ELR (cell line): ENCODE results near the gene MFSD12.

Experiments
- DNase-seq: peaks from one replicate; pipeline ENCODE4 v3.0.0-alpha.2; 2015; ENCODE audit warnings: low read depth

The MFSD12 gene

DNA sequence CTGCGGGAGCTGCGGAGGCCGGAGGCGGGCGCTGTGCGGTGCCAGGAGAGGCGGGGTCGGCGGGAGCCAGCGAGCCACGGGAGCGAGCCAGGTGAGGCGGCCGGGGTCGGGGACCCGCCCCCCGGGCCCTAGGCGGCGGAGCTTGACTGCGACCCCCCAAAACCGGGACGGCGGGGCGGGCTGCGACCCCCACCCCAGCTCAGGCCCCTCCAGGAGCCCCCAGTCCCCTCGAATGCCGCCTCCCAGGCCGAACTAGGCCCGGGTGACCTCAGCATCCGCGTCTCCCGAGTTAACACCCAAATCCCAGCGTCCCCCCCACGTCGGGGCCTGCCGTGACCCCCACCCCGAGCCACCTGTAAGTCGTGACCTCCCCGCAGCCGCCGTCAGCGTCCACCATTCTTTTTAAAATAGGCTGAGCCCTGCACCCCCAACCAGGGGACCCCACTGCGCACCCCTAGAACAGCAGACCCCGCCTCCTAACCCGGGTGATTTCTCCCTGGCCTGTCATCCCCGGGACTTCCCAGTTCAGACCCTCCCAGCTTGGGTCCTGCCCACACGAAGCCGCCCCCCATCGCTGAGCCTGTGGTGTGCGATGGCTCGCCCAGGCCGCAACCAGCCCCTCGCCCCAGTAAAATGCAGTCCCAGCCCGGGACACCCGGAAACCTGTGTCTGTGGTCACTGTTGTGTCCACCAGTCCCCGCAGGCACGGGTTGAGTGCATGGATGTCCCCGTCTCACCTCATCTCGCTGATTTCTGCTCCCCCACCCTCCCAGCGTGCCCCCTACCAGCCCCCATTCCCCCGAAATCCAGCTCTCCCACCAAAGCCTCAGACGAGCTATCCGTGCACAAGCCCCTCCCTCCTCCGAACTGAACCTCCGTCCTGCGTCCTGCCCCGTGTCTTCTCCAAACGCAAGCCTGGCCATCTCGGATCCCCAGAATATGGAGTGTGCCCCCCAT lies 50.7 kb downstream of the MFSD12 start:
- peak; percentile 52 for DNase-seq

DNA sequence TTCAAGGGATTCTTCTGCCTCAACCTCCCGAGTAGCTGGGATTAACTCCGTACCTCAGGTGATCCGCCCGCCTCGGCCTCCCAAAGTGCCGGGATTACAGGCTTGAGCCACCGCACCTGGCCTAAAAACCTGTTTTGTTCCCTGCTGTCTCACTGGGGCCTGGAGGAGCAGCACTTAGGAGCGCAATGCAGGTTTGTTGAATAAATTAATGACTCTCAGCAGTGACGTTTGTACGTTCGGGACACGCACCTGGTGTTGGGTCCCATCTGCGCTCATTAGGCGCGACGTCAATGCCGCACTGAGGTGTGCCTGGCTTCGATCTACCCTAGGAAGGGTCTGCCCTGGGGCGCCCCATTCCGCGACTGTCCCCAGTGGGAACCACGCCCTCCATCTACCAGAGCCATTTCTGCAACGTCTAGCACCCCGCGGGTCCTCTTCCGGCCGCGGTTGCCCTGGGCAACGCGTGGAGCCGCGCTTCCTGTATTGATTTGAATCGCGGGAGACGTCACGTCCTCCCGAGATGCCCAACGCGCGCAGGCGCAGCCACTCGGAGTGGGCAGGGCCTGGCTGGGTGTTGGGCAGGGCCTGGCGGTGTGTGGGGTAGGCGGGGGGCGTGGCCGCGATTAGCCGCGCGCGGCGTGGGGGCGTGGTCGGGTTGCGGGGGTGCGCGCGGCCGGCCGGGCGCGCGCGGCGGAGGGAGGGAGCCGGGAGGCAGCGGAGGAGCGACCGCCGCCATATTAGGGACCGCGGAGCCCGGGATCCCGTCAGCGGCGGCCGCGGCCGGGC lies 51.6 kb downstream of the MFSD12 start, which contains the start of gene FZR1:
Gene FZR1, plus strand, starts transcription at position 714 of the 786 bp plus-strand sequence. CDS start 16,679 bp downstream, outside the sequence.
- DNase-seq = peak; percentile 99

DNA sequence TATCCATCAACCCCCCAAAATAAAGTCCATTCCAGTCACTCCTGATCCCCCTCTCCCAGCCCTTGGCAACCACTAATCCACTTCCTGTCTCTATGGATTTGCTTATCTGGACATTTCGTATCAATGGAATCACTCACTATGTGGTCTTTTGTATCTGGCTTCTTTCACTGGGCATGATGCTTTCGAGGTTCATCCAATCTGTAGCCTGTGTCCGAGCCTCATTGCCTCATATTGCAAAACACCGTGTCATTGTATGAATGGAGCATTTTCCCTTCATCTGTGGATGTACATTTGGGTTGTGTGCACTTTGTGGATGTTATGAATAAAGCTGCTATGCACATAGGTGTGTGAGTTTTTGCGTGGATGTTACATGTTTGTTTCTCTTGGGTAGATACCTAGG lies 52.7 kb downstream of the MFSD12 start:
- peak; percentile 22 for DNase-seq

DNA sequence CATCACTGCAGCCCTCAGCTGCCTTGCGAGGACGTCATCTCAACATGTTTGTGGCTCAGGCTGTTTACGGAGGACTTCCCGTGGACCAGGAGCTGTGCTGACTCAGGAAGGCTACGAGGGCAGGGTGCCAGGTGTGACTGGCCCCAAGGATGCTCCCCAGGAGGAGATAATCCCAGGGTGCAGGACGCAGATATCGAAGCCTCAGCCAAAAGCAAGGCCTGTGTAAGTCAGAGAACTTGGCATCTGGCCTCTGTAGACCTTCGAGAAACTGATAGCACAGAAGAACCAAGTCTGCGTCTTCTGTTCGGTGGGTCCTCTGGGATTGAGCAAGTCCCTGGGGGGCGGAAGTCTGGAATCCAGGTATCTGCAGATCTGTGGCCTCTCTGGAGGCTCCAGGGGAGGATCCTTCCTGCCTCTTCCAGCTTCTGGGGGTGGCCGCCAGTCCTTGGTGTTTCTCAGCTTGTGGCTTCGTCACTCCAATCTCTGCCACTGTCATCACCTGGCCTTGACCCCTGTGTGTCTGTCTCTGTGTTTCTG lies 54.3 kb downstream of the MFSD12 start:
- DNase-seq = peak; percentile 68

DNA sequence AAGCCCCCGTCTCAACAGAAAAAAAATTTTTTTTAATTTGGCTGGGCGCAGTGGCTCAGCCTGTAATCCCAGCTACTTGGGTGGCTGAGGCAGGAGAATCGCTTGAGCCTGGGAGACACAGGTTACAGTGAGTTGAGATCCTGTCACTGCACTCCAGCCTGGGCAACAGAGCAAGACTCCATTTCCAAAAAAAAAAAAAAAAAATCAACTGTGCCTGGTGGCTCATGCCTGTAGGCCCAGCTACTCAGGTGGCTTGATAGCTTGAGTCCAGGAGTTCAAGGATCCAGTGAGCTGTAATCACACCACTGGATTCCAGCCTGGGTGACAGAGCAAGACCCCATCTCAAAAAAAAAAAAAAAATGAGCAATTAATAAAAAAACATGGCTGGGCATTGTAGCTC lies 55.6 kb downstream of the MFSD12 start:
- no peak for DNase-seq

DNA sequence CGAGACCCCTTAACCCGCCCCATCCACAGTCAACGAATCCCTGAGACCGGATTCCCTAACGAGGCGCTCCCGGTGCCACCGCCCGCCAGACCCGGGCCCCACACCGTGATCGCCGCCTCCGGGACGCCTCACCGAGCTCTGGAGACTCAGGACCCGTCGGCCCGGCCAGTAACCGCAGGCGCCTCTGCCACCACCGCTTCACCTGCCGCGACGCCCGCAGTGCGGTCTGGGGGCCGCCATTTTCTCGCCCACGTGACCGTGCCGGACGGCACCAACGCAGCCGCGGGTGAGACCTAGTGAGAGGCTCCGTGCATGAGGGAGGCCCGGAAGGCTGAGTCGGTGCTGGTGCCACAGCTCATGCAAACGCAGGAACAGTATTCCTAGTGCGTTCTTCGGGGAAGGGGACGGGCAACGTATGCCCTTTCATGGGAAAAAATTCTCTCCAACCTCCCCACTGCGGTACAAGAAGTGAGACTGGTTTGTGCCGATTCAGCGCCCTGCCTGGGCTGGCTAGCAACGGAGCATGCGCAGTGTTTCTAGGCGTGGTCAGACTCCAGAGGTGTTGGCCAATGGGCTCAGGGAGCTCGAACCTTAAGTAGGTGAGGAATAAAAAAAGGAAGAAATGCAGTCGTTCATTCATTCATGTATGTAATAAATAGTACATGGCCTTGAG lies 56.8 kb downstream of the MFSD12 start, which contains the start of gene DOHH:
Gene DOHH, minus strand, starts transcription at position 246 of the 673 bp plus-strand sequence. CDS start 3,860 bp downstream, outside the sequence.
- peak; percentile 97 for DNase-seq

DNA sequence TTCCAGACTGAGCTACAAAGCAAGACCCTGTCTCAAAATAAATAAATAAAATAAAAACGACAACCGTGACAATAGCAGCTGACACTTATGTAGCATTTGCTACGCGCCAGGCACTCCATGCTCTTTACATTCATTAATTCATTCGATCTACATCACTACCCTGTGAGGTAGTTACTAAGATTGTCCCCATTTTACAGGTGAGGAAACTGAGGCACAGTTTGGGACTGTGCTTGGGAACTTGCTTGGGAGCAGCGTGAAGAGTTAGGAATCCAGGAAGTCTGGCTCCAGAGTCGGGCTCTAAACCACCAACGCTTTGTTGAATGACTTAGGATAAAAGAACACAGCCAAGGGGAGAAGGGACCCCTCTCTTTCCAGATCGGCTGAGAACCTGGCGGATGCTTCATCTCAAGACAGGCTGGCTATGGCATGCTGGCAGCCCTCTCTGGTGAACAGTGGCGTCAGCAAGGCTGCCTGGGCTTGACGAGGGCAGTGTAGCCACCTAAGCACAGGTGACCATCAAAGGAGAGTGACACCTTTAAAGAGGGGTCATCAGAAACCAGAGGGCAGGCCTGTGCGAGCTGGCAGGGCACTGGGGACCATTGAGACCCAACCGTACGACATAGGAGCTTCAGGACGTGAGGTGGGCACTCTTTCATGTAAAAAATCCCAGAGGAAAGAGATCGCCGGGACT lies 57.5 kb downstream of the MFSD12 start:
- DNase-seq = peak; percentile 14

DNA sequence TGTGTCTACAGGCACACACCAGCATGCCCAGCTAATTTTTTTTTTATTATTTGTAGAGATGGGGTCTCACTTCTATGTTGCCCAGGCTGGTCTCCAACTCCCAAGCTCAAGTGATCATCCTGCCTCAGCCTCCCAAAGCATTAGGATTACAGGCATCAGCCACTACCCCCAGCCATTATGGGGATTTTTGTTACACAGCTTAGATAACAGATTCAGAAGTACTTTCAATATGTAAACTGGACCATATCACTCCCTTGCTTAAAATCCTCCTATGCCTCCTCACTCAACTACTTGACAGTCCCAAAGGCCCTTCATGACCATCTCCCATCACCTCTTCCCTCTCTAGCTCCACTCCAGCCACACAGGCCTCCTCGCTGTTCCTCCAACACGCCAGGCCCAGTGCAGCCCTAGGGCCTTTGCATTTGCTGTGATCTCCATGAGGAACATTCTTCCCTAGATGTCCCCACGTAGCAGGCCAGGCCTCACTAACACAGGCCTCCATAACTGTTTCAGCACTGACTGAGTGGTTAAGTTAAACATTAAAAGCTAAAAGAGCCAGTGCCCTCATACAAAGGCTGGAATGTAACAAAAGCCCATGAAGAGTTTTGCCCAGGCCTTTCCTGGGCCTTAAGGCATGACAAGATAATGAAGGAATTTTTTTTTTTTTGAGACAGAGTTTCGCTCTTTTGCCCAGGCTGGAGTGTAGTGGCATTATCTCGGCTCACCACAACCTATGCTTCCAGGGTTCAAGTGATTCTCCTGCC lies 59.4 kb downstream of the MFSD12 start:
- no peak for DNase-seq

DNA sequence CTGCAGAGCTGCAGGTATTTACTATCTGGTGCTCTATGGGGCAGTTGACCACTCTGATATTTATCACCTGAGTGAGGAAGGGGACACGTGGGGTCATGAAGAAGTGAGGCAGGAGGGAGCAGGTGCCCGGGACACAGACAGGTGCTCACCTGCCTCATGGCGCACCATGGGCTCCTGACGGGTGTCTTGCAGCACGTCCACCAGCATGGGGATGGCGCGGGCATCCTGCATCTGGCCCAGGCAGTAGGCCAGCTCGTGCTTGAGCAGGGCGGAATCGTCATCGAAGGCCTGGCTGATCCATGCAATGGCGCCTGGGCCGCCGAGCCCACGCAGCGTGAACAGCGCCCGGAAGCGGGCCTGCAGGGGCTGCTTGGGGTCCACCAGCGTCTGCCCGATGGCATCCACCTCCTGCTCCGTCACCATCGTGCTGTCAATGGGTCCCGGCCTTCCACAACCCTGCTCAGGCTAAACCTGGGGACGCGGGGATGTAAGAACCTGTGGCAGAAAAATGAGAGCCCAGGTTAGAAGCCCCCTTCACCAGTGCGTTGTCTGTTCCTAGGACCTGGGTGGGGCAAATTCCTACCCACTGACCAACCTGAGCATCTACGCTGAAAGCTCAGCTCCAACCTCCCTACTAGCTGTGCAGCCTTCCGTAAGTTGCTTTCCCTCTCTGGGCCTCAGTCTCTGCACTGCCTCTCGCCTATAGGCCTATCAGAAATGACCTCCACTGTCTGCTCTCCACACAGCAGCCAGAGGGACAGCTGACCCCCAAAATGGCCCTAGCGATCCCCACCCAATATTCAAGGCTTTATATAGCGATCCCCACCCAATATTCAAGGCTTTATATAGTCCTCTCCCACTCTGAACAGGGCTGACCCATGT lies 60.8 kb downstream of the MFSD12 start:
- DNase-seq = no peak

DNA sequence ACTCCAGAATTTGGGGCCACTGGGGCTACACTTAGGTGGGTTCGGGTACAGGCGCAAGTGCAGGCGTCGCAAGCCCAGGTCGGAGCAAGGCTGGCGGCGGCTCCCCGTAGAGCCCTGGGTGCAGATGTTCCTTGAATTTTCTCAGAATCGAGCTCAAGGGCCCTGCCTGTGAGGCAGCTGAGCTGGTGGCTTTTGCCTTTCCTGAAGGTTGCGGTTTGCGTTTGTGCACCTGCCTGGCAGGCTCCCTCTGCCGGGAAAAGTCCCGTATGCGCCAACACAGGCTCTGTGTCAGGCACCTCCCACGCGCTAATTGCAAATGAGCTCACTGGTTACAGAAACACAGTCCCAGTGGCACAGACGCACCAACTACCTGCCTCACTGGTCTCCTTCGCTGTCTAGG lies 62.8 kb downstream of the MFSD12 start:
- DNase-seq = no peak
